ENCODE results near the gene NINJ1.

The NINJ1 gene, protein sequence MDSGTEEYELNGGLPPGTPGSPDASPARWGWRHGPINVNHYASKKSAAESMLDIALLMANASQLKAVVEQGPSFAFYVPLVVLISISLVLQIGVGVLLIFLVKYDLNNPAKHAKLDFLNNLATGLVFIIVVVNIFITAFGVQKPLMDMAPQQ

DNA sequence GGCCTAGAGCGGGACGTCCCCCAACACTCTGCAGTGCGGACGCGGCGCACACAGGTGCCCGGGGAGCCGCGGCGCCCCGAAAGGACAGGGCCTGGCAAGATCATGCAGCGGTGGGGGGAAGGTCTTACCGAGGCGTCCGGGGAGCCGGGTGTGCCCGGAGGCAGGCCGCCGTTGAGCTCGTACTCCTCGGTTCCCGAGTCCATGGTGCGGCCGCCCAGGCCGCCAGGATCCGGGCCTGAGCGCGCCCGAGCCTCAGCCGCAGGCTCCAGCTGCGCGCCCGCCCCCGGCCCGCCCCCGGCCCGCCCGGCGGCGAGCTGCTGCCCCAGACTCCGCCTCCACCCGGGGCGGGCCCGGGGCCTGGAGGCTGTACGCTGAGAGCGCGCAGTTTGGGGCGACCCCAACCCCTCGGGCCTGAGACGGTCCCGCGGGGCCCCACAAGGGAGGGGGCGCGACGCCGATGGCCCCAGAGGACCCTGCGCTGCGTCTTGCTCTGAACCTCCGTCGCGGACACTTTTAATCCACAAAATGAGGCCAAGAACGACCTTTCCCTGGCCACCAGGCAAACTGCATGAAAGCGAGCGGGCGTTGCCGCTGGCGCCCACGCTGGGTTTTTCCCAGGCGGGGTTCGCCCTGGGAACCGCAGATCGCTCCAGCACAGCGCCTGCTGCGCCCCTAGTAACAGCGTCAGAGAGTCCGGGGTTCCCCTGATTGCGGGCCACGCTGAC is at the start of gene NINJ1:
Gene NINJ1 (minus strand): TSS at position 237 of the 725 bp plus-strand sequence. CDS start 34 bp downstream, at position 203.
- peak within 1 kb of the TSS; percentile 67 for H3K4me3 ChIP-seq (ENCODE audit: low read depth, low read length)
- TF ChIP-seq, protein P1, sequence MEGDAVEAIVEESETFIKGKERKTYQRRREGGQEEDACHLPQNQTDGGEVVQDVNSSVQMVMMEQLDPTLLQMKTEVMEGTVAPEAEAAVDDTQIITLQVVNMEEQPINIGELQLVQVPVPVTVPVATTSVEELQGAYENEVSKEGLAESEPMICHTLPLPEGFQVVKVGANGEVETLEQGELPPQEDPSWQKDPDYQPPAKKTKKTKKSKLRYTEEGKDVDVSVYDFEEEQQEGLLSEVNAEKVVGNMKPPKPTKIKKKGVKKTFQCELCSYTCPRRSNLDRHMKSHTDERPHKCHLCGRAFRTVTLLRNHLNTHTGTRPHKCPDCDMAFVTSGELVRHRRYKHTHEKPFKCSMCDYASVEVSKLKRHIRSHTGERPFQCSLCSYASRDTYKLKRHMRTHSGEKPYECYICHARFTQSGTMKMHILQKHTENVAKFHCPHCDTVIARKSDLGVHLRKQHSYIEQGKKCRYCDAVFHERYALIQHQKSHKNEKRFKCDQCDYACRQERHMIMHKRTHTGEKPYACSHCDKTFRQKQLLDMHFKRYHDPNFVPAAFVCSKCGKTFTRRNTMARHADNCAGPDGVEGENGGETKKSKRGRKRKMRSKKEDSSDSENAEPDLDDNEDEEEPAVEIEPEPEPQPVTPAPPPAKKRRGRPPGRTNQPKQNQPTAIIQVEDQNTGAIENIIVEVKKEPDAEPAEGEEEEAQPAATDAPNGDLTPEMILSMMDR (IDR thresholded peaks at IDR 0.05; ENCODE audit: borderline replicate concordance, insufficient read depth, low read depth, low read length), result no peak

DNA sequence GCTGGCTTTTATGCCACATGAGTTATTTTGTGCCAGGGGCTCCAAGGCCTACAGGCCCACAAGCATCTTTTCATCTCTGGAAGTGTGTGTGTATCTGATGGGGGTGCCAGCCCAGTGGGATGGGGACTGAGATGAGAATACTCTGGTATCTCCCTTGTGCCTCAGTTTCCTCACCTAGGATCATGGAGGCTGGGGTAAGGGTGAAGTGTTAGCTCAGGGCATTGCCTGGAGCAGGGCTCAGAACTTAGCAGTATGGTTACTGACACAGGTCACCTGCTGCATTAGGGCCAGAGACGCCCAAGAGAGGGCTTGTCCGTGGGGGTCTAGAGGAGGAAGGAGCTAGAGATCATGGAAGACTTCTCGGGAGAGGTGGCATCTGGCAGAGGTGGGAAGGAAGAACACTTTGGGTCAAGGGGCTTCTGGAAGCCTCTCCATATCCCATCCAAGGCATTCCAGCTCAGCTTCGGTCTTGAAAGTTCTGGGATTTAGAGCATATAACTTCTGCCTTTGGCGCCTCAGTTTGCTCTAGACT is 49.1 kb upstream of the NINJ1 start:
- TF ChIP-seq, protein P1 (IDR thresholded peaks at IDR 0.05; ENCODE audit: borderline replicate concordance, insufficient read depth, low read depth, low read length), result no peak
- no peak overlapping the region for H3K4me3 ChIP-seq (ENCODE audit: low read depth, low read length)

- no peak overlapping the region for H3K4me3 ChIP-seq (ENCODE audit: low read depth, low read length)
- TF ChIP-seq, protein P1 (IDR thresholded peaks at IDR 0.05; ENCODE audit: borderline replicate concordance, insufficient read depth, low read depth, low read length), result no peak
Observed at GRCh38 chr9:93182572-93182971, 48.5 kb upstream of the NINJ1 start.

DNA sequence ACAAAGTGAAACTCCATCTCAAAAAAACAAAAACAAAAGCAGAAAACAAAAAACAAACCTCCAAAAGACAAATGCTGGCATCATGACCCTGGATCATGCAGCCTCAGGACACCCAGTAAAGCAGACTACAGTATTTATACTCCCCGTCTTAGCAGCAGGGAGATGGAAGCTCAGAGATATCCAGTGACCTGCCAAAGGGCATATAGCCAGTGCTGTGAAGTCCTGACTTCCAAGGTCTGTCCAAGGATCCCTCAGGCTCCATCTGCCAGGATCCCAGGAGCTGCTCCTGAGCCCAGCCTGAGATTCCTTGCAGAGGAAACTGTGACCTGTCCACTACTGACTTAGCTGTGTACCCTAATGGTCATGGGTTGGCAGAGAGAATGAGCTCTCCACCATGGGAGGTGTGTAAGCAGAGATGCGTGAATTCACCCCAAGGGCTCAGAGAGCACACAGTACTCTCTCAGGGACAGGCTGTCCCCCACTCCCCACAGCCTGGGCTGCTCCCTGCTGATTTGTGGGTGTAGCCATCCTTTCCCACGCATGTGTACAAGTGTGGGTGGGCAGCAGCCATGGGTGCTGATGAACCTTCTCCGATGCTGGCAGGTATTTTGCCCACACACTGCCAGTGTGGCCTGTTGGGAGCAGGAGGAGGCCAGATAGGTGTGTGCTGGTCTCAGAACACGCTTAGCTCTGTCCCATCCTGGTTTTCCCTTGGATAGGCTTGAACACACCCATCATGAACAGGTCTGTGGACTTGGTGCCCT is 47.8 kb upstream of the NINJ1 start:
- TF ChIP-seq, protein P1 (IDR thresholded peaks at IDR 0.05; ENCODE audit: borderline replicate concordance, insufficient read depth, low read depth, low read length), result no peak
- no peak overlapping the region for H3K4me3 ChIP-seq (ENCODE audit: low read depth, low read length)

GRCh38 chr9:93180938-93181337 is 46.9 kb upstream of the NINJ1 start:
- TF ChIP-seq, protein P1 (IDR thresholded peaks at IDR 0.05; ENCODE audit: borderline replicate concordance, insufficient read depth, low read depth, low read length), result no peak
- H3K4me3 ChIP-seq (ENCODE audit: low read depth, low read length), result no peak overlapping the region

GRCh38 chr9:93178851-93179786 is 45.1 kb upstream of the NINJ1 start:
- TF ChIP-seq, protein P1 (IDR thresholded peaks at IDR 0.05; ENCODE audit: borderline replicate concordance, insufficient read depth, low read depth, low read length), result no peak

More at GRCh38 chr9:93178851-93179786, 45.1 kb upstream of the NINJ1 start:
- H3K4me3 ChIP-seq (ENCODE audit: low read depth, low read length), result no peak overlapping the region
